Endothelial cell (in vitro differentiated cells): ENCODE measurements around the gene HS3ST4. TPM values are rescaled to one million over a fixed set of nuclear protein-coding genes. Genes with fewer than 3 reads are reported as not detected.

Experiments used
- DNase-seq: peaks from one replicate; pipeline ENCODE4 v3.0.0; 2021; ENCODE audit warnings: low spot score
- H3K27ac Mint-ChIP-seq: one replicate; pipeline ENCODE4 v1.8.0; 2021; ENCODE audit warnings: mixed read lengths, inconsistent platforms; ENCODE audit not compliant: unreplicated experiment
- H3K27me3 Mint-ChIP-seq: one replicate; pipeline ENCODE4 v1.8.0; 2021; ENCODE audit warnings: mild to moderate bottlenecking, moderate library complexity, mixed read lengths, inconsistent platforms; ENCODE audit not compliant: unreplicated experiment
- H3K36me3 Mint-ChIP-seq: one replicate; pipeline ENCODE4 v1.8.0; 2021; ENCODE audit warnings: mild to moderate bottlenecking, low read depth, mixed read lengths, inconsistent platforms; ENCODE audit not compliant: unreplicated experiment
- H3K4me1 Mint-ChIP-seq: one replicate; pipeline ENCODE4 v1.8.0; 2021; ENCODE audit warnings: mild to moderate bottlenecking, mixed read lengths, inconsistent platforms; ENCODE audit not compliant: unreplicated experiment
- H3K4me3 Mint-ChIP-seq: one replicate; pipeline ENCODE4 v1.8.0; 2021; ENCODE audit warnings: mild to moderate bottlenecking, mixed read lengths, inconsistent platforms; ENCODE audit not compliant: unreplicated experiment
- H3K9me3 Mint-ChIP-seq: one replicate; pipeline ENCODE4 v1.8.0; 2021; ENCODE audit warnings: mixed read lengths, inconsistent platforms; ENCODE audit not compliant: unreplicated experiment
- total RNA-seq: library from RNA; stranded (reverse); fragmentation: NEBNext Ultra II Directional; extraction: Animal tissue kit (Norgen Biotek cat#: 25700); gene quantifications from one replicate; pipeline ENCODE4 v1.2.1, GENCODE V29; 2021; ENCODE audit not compliant: unreplicated experiment
- TF ChIP-seq, protein P1 (sequence below): fragments of 200-600 bp; sonication (generic); IDR thresholded peaks from one replicate; pipeline ENCODE4 v1.5.0; 2021; ENCODE audit warnings: antibody characterized with exemption; ENCODE audit not compliant: unreplicated experiment

HS3ST4 gene
- total RNA-seq, 1 donor from 2014 or later = 4.8 TPM

DNA sequence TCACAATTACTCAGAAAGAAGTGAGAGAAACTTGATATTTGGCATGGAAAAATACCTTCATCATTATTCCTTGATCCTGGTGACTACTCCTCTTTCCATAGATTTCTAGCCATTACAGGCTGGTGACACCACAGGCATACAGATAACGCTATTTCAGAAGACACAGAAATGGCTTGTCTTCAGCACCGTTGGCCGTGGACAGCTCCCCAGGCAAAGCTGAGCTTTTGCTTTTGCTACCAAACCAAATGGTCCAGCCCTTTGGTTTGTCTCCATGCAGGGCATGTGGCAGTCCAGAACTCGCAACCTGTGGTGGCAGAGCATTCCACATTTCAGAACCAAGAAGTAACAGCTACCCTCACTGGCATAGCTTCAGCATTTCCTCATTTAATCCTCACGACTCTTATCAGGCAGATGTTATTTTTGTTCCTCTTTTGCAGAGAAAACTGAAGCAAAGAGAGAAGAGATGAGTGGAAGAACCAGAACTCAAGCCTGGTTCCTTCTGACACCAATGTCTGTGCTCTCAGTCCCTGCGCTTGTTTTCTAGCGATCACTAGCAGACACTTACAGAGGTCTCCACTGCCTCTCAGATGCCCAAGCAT is 55.5 kb downstream of the HS3ST4 start:
- Mint-ChIP-seq H3K27me3 (peaks cover 6% of the 10 kb centered on the region), H3K4me1 (no peaks in the 10 kb centered on the region), H3K36me3 (peaks cover 3% of the 10 kb centered on the region), H3K27ac (no peak overlapping the region), H3K9me3 (peaks cover 15% of the 10 kb centered on the region), H3K4me3 (no peak overlapping the region)
- TF ChIP-seq, protein P1, sequence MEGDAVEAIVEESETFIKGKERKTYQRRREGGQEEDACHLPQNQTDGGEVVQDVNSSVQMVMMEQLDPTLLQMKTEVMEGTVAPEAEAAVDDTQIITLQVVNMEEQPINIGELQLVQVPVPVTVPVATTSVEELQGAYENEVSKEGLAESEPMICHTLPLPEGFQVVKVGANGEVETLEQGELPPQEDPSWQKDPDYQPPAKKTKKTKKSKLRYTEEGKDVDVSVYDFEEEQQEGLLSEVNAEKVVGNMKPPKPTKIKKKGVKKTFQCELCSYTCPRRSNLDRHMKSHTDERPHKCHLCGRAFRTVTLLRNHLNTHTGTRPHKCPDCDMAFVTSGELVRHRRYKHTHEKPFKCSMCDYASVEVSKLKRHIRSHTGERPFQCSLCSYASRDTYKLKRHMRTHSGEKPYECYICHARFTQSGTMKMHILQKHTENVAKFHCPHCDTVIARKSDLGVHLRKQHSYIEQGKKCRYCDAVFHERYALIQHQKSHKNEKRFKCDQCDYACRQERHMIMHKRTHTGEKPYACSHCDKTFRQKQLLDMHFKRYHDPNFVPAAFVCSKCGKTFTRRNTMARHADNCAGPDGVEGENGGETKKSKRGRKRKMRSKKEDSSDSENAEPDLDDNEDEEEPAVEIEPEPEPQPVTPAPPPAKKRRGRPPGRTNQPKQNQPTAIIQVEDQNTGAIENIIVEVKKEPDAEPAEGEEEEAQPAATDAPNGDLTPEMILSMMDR = no peak
- DNase-seq = peak; percentile 50

DNA sequence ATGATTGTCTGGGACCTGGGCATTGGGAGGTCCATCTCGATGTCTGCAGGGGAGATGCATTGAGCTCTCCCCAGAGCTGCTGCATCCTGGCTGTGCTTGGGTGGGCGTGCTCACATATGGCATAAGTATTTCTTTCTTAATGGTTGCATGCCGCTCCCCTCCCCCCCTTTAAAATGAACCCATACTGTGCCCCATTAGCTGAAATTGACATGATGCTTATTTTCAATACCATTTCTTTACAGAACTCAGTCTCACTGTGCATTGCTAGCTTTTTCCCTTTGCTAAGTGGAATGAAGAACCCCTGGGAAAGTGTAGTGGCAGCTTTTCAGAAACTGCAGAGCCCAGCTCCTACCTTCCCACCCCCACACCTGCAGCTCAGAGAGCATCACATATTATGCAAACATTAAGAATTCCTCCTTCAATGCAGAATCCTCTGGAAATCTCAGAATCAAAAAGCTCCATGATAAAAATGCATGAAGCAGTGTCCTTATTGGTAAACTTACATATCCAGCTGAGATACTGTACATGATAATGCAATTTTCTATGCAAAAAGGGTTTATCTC is 56.4 kb downstream of the HS3ST4 start:
- no peak for DNase-seq
- TF ChIP-seq, protein P1 = no peak
- Mint-ChIP-seq H3K4me3 (no peak overlapping the region), H3K4me1 (no peaks in the 10 kb centered on the region), H3K36me3 (peaks cover 3% of the 10 kb centered on the region), H3K9me3 (peaks cover 16% of the 10 kb centered on the region), H3K27me3 (peaks cover 6% of the 10 kb centered on the region), H3K27ac (no peak overlapping the region)

- Mint-ChIP-seq H3K36me3 (no peaks in the 10 kb centered on the region), H3K9me3 (peaks cover 14% of the 10 kb centered on the region), H3K27ac (no peak overlapping the region), H3K27me3 (peaks cover 6% of the 10 kb centered on the region), H3K4me3 (no peak overlapping the region), H3K4me1 (no peaks in the 10 kb centered on the region)
- TF ChIP-seq, protein P1 = no peak
- no peak for DNase-seq
These were observed 58.9 kb downstream of the HS3ST4 start for GRCh38 chr16:25750488-25751216.

- Mint-ChIP-seq H3K9me3 (peaks cover 14% of the 10 kb centered on the region), H3K4me1 (no peaks in the 10 kb centered on the region), H3K27me3 (peaks cover 6% of the 10 kb centered on the region), H3K36me3 (no peaks in the 10 kb centered on the region), H3K27ac (no peak overlapping the region), H3K4me3 (no peak overlapping the region)
- TF ChIP-seq, protein P1 = no peak
- DNase-seq = no peak
These were observed 59.6 kb downstream of the HS3ST4 start for GRCh38 chr16:25751230-25751835.
